Breast epithelium (tissue), 4 donors: ENCODE data around the gene FAM90A1. TPM values are rescaled to one million over a fixed set of nuclear protein-coding genes. Genes with fewer than 3 reads are reported as not detected.
"Not testable (repeated sequence)": the region's sequence is repeated elsewhere in the genome, so short reads cannot be mapped to it uniquely, and the experiment has no call there.

Experiments
- DNase-seq, 2 donors: peaks; one replicate each; pipeline ENCODE4 v3.0.0-alpha.2; 2019; ENCODE audit warnings: low spot score in 2 of 2
- H3K27ac ChIP-seq, 2 donors: fragments of 200-600 bp; sonication (generic) in 1 of 2; one replicate each; pipeline ENCODE4 v1.5.1; 2016 to 2019; ENCODE audit warnings: mild to moderate bottlenecking in 1 of 2
- H3K27me3 ChIP-seq, 2 donors: fragments of 200-600 bp; sonication (generic) in 1 of 2; one replicate each; pipeline versions ENCODE4 v1.5.1 to v1.6.0; 2017 to 2019; ENCODE audit warnings: control low read depth in 1 of 2, mild to moderate bottlenecking in 1 of 2
- H3K36me3 ChIP-seq: fragments of 200-600 bp; one replicate; pipeline ENCODE4 v1.5.1; 2019
- H3K4me1 ChIP-seq, 2 donors: fragments of 200-600 bp; sonication (generic); one replicate each; pipeline ENCODE4 v1.5.1; 2016 to 2019; ENCODE audit warnings: control low read depth in 1 of 2
- H3K4me3 ChIP-seq, 3 donors: fragments of 200-600 bp; sonication (generic); 1 replicate in 2 of 3; 2 replicates in 1 of 3; pipeline ENCODE4 v1.5.1; 2016 to 2019; ENCODE audit warnings: mild to moderate bottlenecking in 3 of 3, moderate library complexity in 2 of 3
- H3K9me3 ChIP-seq, 2 donors: fragments of 200-600 bp; sonication (generic) in 1 of 2; one replicate each; pipeline ENCODE4 v1.5.1; 2016 to 2019; ENCODE audit warnings: control low read depth in 1 of 2
- CTCF ChIP-seq, 3 donors: fragments of 450-650 bp; IDR thresholded peaks; one replicate each; pipeline ENCODE4 v1.5.1; 2016 to 2017; ENCODE audit warnings: antibody characterized with exemption in 3 of 3, mild to moderate bottlenecking in 3 of 3, moderate library complexity in 3 of 3
- intact Hi-C: fragments of 100-400 bp; cut with DNase I; formaldehyde crosslinking; loops from one replicate; pipeline ENCODE4 v1.15.1; 2023; ENCODE audit warnings: low total_unique reads
- total RNA-seq, 3 donors: library from RNA; depleted of rRNA; stranded (reverse); fragments of >200 nt; gene quantifications; one replicate each; pipeline ENCODE4 v1.1.0, GENCODE V29; 2016

Gene FAM90A1
- total RNA-seq, 3 donors from 2014 or later, result 0.29 TPM; not detected in 2

GRCh38 chr12:8218711-8219382, 8.6 kb downstream of the FAM90A1 start:
- H3K4me1 ChIP-seq, intact Hi-C loops, DNase-seq: not testable (repeated sequence)

GRCh38 chr12:8197685-8198308, 29.6 kb downstream of the FAM90A1 start:
- intact Hi-C loops, H3K36me3 ChIP-seq, H3K4me3 ChIP-seq, H3K9me3 ChIP-seq, H3K27ac ChIP-seq, H3K27me3 ChIP-seq, H3K4me1 ChIP-seq, DNase-seq: not testable (repeated sequence)

More at GRCh38 chr12:8218711-8219382, 8.6 kb downstream of the FAM90A1 start:
- not testable (repeated sequence) for H3K27me3 ChIP-seq, H3K27ac ChIP-seq, H3K9me3 ChIP-seq, H3K36me3 ChIP-seq, H3K4me3 ChIP-seq

GRCh38 chr12:8188088-8188487, 39.3 kb downstream of the FAM90A1 start:
- intact Hi-C loops, H3K36me3 ChIP-seq, H3K27me3 ChIP-seq, H3K9me3 ChIP-seq, H3K4me3 ChIP-seq, DNase-seq, H3K27ac ChIP-seq, H3K4me1 ChIP-seq: not testable (repeated sequence)

GRCh38 chr12:8184206-8184605, 43.2 kb downstream of the FAM90A1 start:
- H3K27ac ChIP-seq, H3K4me3 ChIP-seq, intact Hi-C loops, DNase-seq, H3K36me3 ChIP-seq, H3K9me3 ChIP-seq, H3K4me1 ChIP-seq, H3K27me3 ChIP-seq: not testable (repeated sequence)

- not testable (repeated sequence) for H3K9me3 ChIP-seq, H3K36me3 ChIP-seq
Observed at GRCh38 chr12:8183346-8183745, 44.1 kb downstream of the FAM90A1 start.

GRCh38 chr12:8182923-8183322, 44.5 kb downstream of the FAM90A1 start:
- intact Hi-C loops, H3K27ac ChIP-seq, H3K4me3 ChIP-seq, H3K4me1 ChIP-seq, H3K9me3 ChIP-seq, H3K27me3 ChIP-seq, H3K36me3 ChIP-seq, DNase-seq: not testable (repeated sequence)

More at GRCh38 chr12:8183346-8183745, 44.1 kb downstream of the FAM90A1 start:
- H3K4me1 ChIP-seq, H3K4me3 ChIP-seq, DNase-seq, H3K27ac ChIP-seq, H3K27me3 ChIP-seq, intact Hi-C loops: not testable (repeated sequence)

- intact Hi-C loops, DNase-seq: not testable (repeated sequence)
Observed at GRCh38 chr12:8181271-8181670, 46.1 kb downstream of the FAM90A1 start.

GRCh38 chr12:8179989-8180585, 47.3 kb downstream of the FAM90A1 start:
- peak in 1 of 3 donors; percentile 55 for TF ChIP-seq CTCF (IDR thresholded peaks at IDR 0.05)
- Histone ChIP-seq H3K4me3 (peak overlapping the region; percentile 61 to 81 (median 75)), H3K27ac (peak overlapping the region; percentile 81 to 89)
- H3K9me3 ChIP-seq, H3K36me3 ChIP-seq, H3K27me3 ChIP-seq, intact Hi-C loops, H3K4me1 ChIP-seq: not testable (repeated sequence)
- DNase-seq, result peak; percentile 46 to 63

More at GRCh38 chr12:8181271-8181670, 46.1 kb downstream of the FAM90A1 start:
- H3K4me1 ChIP-seq, H3K27me3 ChIP-seq, H3K36me3 ChIP-seq, H3K9me3 ChIP-seq: not testable (repeated sequence)
- Histone ChIP-seq H3K4me3 (peak overlapping the region in 2 of 3 donors; percentile 75 to 81), H3K27ac (peak overlapping the region in 1 of 2 donors; percentile 43)

- H3K36me3 ChIP-seq, H3K9me3 ChIP-seq, intact Hi-C loops, H3K27me3 ChIP-seq, H3K4me1 ChIP-seq, H3K27ac ChIP-seq, H3K4me3 ChIP-seq, DNase-seq: not testable (repeated sequence)
Observed at GRCh38 chr12:8172911-8173310, 54.5 kb downstream of the FAM90A1 start.

Other genes starting within 250 kb of the FAM90A1 start
- gene FOXJ2, start 194.9 kb downstream of the FAM90A1 start, total RNA-seq, result 10 to 100 TPM; 11.1 to 14.2 (median 13.4) TPM
- 10 to 100 TPM in 2 of 3 donors, 1 to 10 TPM in 1; 6.6 to 46.2 (median 17.7) TPM for gene C3AR1, start 161.3 kb downstream of the FAM90A1 start, total RNA-seq
- 10 to 100 TPM; 29.5 to 47.0 (median 32.3) TPM for gene NECAP1, start 145.3 kb downstream of the FAM90A1 start, total RNA-seq
- 1 to 10 TPM; 2.5 to 3.9 (median 3.4) TPM for gene CLEC4A, start 104.0 kb downstream of the FAM90A1 start, total RNA-seq
- gene ZNF705A, start 70.6 kb downstream of the FAM90A1 start, total RNA-seq, result not detected
- gene CLEC6A, start 228.3 kb upstream of the FAM90A1 start, total RNA-seq, result not detected